Fibroblast of lung (primary cell): ENCODE measurements around the gene PRDX6.

Experiments
- CTCF ChIP-seq, 2 donors: IDR thresholded peaks in 1 of 2; conservative IDR thresholded peaks in 1 of 2; 1 replicate in 1 of 2; 2 replicates in 1 of 2; pipeline ENCODE4 v1.5.1; 2011 to 2012; ENCODE audit warnings: low read length in 2 of 2, control low read depth in 1 of 2, inconsistent platforms in 1 of 2, low read depth in 1 of 2, mild to moderate bottlenecking in 1 of 2
- EZH2 ChIP-seq: IDR thresholded peaks from 2 replicates; pipeline ENCODE4 v1.5.1; 2012; ENCODE audit warnings: low read length, control low read depth, mild to moderate bottlenecking; ENCODE audit errors: missing control alignments

DNA sequence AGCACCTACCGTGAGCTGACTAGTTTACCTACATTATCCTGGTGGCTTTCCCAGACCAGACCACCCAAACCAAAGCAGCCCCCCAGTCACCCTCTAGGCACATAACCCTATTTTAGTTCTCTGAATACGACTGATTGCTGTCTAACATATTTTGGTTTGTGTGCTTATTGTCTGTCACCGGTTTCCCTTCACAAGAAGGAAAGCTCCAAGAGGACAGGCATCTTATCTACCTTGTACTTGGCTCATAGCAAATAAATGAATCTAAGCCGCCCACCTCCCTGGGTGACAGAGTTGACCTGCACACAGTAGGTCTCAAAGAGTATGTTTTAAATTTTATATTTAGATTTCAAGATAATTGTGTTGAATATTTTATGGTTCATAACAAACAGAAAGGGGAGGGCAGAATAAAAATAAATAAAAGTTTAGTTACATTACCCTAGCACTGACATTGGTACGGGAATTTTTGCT lies 904 bp upstream of the PRDX6 start:
- no peak for TF ChIP-seq CTCF (conservative IDR thresholded peaks at IDR 0.05 in 1 of 2, IDR thresholded peaks at IDR 0.05 in 1 of 2; ENCODE audit: low read depth in 1 of 2, low read length in 2 of 2)
- TF ChIP-seq EZH2: no peak
